ENCODE measurements around the gene APOBEC3G. TPM values are rescaled to one million over a fixed set of nuclear protein-coding genes. Genes with fewer than 3 reads are reported as not detected.
A peak's percentile ranks its signal among the peaks of the same experiment; 100 is the strongest.
"Not testable (repeated sequence)": the region's sequence is repeated elsewhere in the genome, so short reads cannot be mapped to it uniquely, and the experiment has no call there.

The APOBEC3G gene
- total and polyA plus RNA-seq, 7 donors, result 3.0 to 21.4 (median 11.1) TPM

DNA sequence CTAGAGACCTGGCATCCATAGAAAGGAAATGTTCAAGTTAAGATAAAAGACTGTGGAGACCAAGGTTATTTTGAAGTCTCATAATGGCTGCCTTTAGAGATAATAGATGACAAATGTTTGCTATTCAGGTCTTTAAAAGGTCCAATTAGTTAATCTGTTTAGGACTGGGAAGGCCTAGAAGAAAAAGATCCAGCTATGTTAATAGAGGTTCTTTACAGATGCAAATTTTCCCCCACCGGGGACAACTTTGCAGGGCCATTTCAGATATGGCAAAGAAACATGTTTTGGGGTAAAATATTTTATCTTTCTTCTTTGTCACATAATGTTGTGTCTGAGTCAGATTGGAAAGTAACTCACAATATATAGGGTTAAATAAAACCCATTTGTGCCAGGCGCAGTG is 3.1 kb upstream of the APOBEC3G start:
- Histone ChIP-seq H3K4me1 (peaks cover 0 to 14% (median 7%) of the 10 kb centered on the region in 4 donors), H3K27ac (no peak overlapping the region), H3K27me3 (no peaks in the 10 kb centered on the region), H3K4me3 (no peak overlapping the region), H3K9me3 (no peaks in the 10 kb centered on the region), H3K36me3 (no peaks in the 10 kb centered on the region)
- TF ChIP-seq POLR2AphosphoS5 (IDR thresholded peaks at IDR 0.05) (no peak), EP300 (IDR thresholded peaks at IDR 0.05) (no peak), POLR2A (IDR thresholded peaks at IDR 0.05) (no peak)
- TF ChIP-seq, protein P1, sequence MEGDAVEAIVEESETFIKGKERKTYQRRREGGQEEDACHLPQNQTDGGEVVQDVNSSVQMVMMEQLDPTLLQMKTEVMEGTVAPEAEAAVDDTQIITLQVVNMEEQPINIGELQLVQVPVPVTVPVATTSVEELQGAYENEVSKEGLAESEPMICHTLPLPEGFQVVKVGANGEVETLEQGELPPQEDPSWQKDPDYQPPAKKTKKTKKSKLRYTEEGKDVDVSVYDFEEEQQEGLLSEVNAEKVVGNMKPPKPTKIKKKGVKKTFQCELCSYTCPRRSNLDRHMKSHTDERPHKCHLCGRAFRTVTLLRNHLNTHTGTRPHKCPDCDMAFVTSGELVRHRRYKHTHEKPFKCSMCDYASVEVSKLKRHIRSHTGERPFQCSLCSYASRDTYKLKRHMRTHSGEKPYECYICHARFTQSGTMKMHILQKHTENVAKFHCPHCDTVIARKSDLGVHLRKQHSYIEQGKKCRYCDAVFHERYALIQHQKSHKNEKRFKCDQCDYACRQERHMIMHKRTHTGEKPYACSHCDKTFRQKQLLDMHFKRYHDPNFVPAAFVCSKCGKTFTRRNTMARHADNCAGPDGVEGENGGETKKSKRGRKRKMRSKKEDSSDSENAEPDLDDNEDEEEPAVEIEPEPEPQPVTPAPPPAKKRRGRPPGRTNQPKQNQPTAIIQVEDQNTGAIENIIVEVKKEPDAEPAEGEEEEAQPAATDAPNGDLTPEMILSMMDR (IDR thresholded peaks at IDR 0.05), result no peak
- WGBS, 2 donors, result 43 to 68% methylated on average over 2 of the region's 2 CpGs
- intact Hi-C loops (cut with DNase I), result no loop called here
- DNase-seq, result no peak

DNA sequence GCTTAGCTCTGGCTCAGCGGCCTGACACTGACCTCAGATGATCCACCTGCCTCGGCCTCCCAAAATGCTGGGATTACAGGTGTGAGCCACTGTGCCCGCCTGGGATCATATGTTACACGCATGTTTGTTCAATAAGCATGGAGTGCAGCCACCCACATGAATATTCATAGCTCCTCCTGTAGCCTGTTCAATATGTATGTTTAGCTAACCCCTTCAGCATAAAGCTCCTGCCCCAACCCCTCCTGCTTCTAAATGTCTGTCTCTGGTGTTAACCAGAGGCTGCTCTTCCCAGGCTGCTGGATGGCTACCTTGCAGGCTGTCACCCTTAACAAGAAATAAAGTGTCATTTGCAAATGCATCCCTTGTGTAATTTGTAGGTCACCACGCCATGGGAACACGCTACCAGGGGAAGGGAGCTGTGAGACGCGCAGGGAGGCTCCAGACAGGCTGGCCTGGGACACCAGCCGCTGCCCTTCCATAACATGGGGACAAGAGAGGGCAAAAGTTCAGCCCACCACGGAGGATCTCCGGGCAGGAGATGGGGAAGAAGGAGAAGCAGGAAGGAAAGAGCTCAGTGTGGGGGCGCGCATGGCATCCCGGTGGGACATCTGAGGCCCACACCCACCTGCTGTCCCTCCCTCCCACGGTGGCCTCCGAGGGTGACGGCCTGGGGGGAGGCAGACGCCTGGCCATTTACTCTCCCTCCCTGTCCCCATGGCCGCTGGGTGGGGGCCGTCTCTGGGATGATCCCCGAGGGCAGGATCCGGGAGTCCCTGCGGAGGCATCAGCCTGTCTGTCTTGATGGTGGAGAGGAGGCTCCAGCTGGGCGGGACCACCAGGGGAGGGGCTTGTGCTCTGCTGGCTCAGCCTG is 685 bp upstream of the APOBEC3G start:
- Histone ChIP-seq H3K27ac (peak overlapping the region; percentile 51 to 73 (median 62)), H3K4me3 (peak overlapping the region in 3 of 4 donors; percentile 41 to 57 (median 52)), H3K4me1 (peaks cover 0 to 14% (median 7%) of the 10 kb centered on the region in 4 donors)
- H3K36me3 ChIP-seq; DNase-seq; intact Hi-C loops (cut with DNase I); H3K9me3 ChIP-seq; H3K27me3 ChIP-seq: not testable (repeated sequence)
- 34 to 35% methylated on average over 23 to 24 of the region's 24 CpGs for WGBS, 2 donors

DNA sequence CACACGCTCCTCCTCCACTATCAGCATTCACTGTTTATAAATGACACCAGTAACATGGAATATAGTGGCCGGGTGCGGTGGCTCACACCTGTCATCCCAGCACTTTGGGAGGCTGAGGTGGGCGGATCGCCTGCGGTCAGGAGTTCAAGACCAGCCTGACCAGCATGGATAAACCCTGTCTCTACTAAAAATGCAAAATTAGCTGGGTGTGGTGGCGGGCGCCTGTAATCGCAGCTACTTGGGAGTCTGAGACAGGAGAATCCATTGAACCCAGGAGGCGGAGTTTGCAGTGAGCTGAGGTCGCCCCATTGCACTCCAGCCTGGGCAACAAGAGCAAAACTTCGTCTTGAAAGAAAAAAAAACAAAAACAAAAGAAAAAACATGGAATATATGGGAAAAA is 837 bp downstream of the APOBEC3G start:
- WGBS, 2 donors, result 84 to 85% methylated on average over 12 of the region's 12 CpGs
- H3K27ac ChIP-seq, result peak overlapping the region in 1 of 4 donors; percentile 76

DNA sequence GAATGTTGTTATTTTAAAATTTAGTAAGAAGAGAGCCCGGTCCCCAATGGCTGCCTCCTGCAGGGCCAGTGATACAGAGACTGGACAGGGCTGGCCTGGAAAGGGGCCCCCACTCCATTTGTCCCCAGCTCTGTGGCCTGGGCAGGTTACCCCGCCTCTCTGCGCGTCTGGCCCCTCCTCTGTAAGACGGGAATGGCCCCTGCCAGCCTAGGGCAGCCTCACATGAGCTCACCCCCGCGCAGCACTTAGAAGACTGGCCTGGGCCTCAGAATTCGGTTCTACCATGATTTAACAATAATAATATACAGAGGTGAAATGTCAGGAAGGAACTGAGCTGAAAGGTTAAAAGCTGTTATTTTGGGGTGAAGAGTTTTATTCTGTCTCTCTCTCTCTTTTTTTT is 1.3 kb downstream of the APOBEC3G start:
- Histone ChIP-seq H3K9me3 (no peaks in the 10 kb centered on the region), H3K4me3 (no peak overlapping the region), H3K4me1 (peaks cover 0 to 14% (median 7%) of the 10 kb centered on the region in 4 donors), H3K27me3 (no peaks in the 10 kb centered on the region), H3K27ac (no peak overlapping the region), H3K36me3 (peaks cover 0 to 8% (median 0%) of the 10 kb centered on the region in 4 donors)
- TF ChIP-seq EP300 (IDR thresholded peaks at IDR 0.05), result no peak
- TF ChIP-seq POLR2AphosphoS5 (IDR thresholded peaks at IDR 0.05), result no peak
- TF ChIP-seq POLR2A (IDR thresholded peaks at IDR 0.05), result no peak
- TF ChIP-seq, protein P1 (IDR thresholded peaks at IDR 0.05), result no peak
- intact Hi-C loops (cut with DNase I), result no loop called here
- 91 to 93% methylated on average over 8 of the region's 8 CpGs for WGBS, 2 donors
- no peak for DNase-seq

More for the DNA sequence above, 837 bp downstream of the APOBEC3G start:
- H3K4me1 ChIP-seq, result peaks cover 0 to 14% (median 7%) of the 10 kb centered on the region in 4 donors
- DNase-seq; H3K9me3 ChIP-seq; H3K27me3 ChIP-seq; H3K36me3 ChIP-seq; intact Hi-C loops (cut with DNase I): not testable (repeated sequence)
- H3K4me3 ChIP-seq, result peak overlapping the region in 1 of 4 donors; percentile 57

DNA sequence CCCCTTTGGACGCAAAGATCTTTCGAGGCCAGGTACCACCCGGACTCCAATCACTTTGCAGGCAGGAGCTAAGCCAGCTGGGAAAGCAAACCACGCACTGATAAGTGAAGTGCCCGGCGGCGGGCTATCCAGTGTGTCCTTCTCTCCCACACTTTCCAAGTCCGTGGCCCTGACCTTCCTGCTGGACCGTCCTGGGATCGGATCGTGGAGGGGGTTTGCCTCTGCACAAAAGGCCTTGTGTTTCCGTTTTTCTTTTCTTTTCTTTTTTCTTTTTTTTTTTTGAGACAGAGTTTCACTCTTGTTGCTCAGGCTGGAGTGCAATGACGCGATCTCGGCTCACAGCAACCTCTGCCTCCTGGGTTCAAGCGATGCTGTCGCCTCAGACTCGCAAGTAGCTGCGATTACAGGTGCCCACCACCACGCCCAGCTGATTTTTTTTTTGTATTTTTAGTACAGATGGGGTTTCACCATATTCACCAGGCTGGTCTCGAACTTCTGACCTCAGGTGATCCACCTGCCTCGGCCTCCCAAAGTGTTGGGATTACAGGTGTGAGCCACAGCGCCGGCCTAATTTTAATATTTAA is 2.1 kb downstream of the APOBEC3G start:
- H3K4me3 ChIP-seq; H3K9me3 ChIP-seq; intact Hi-C loops (cut with DNase I); H3K27me3 ChIP-seq; DNase-seq; H3K36me3 ChIP-seq; H3K27ac ChIP-seq: not testable (repeated sequence)
- H3K4me1 ChIP-seq, result peaks cover 0 to 14% (median 7%) of the 10 kb centered on the region in 4 donors
- WGBS, 2 donors, result 91 to 93% methylated on average over 22 of the region's 24 CpGs

DNA sequence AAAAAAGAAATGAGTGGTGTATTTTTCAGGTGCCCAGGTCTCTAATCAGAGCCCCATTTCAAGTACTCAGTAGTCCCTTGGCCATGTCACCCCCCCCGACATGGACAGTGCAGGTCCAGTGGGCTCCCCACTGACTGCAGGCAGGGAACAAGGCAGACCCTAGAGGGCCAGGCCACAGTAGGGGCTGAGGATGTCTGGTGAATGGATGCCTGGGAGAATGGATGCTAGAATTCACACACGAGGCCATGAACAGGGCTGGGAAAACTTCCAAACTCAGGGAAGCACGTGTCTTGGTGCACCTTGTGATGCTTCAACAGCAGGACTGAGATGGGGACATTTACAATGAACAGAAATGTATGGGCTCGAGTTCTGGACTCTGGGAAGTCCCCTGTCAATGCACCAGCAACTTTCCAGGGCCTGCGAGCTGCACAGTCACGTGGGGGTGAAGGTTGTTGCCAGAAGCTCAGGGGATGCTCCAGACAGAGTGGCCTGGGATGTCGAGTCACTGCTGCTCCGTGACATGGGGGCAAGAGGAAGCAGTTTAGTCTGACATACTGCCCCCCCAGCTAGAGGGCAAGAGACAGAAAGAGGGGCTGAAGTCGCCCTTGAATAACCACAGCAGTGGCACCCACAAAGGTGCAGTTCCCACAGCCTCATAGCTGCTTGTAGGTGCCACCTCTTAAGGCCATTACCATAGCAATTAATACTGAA is 3.1 kb downstream of the APOBEC3G start:
- no peak overlapping the region for H3K4me3 ChIP-seq
- TF ChIP-seq POLR2AphosphoS5 (IDR thresholded peaks at IDR 0.05) (no peak), POLR2A (IDR thresholded peaks at IDR 0.05) (no peak), EP300 (IDR thresholded peaks at IDR 0.05) (no peak)
- TF ChIP-seq, protein P1 (IDR thresholded peaks at IDR 0.05), result no peak
- no peak for DNase-seq
- peaks cover 0 to 3% (median 0%) of the 10 kb centered on the region in 3 donors for H3K27me3 ChIP-seq
- 71 to 81% methylated on average over 9 of the region's 9 CpGs for WGBS, 2 donors
- intact Hi-C loops (cut with DNase I), result no loop called here
- peaks cover 0 to 14% (median 7%) of the 10 kb centered on the region in 4 donors for H3K4me1 ChIP-seq
- H3K27ac ChIP-seq, result no peak overlapping the region
- peaks cover 0 to 8% (median 0%) of the 10 kb centered on the region in 4 donors for H3K36me3 ChIP-seq
- H3K9me3 ChIP-seq, result no peaks in the 10 kb centered on the region
